Activated CD4-positive, alpha-beta T cell treated with anti-CD3 and anti-CD28 coated beads, Interleukin-2, amount 50 U/mL, for 48 hours (primary cell): ENCODE data around the gene DNM1.
"Not testable (repeated sequence)": the region's sequence is repeated elsewhere in the genome, so short reads cannot be mapped to it uniquely, and the experiment has no call there.

Source experiments
- DNase-seq, 2 experiments: peaks; one replicate each; pipeline ENCODE4 v3.0.0-alpha.2; 2020

The DNM1 gene

DNA sequence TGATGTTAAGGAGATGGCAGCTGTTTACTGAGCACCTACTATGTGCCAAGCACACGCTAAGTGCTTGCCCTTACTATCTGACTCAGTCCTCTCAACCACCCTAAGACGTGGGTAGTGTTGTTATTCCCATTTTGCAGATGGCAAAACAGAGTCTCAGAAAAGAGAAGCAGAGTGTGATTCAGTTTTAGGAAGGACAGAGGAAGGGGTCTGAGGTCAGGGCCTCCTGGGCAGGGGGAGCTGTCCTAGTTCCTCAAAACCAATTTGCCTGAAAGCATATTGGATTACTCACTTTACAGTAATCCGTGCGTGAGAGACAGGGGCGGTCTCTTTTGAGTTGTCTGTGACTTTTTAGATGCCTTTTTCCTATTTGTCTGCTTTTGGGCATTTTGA is 23.2 kb downstream of the DNM1 start:
- DNase-seq, result no peak

DNA sequence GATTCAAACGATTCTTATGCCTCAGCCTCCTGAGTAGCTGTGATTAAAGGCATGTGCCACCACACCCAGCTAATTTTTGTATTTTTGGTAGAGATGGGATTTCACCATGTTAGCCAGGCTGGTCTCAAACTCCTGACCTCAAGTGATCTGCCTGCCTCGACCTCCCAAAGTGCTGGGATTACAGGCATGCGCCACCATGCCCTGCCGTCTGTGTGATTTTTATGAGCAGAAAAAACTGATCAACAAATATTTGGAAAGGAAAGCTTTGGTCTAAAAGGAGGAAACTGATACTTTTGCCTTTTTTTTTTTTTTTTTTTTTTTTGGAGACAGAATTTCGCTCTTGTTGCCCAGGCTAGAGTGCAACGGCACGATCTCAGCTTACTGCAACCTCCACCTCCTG is 27.7 kb downstream of the DNM1 start:
- not testable (repeated sequence) for DNase-seq

DNA sequence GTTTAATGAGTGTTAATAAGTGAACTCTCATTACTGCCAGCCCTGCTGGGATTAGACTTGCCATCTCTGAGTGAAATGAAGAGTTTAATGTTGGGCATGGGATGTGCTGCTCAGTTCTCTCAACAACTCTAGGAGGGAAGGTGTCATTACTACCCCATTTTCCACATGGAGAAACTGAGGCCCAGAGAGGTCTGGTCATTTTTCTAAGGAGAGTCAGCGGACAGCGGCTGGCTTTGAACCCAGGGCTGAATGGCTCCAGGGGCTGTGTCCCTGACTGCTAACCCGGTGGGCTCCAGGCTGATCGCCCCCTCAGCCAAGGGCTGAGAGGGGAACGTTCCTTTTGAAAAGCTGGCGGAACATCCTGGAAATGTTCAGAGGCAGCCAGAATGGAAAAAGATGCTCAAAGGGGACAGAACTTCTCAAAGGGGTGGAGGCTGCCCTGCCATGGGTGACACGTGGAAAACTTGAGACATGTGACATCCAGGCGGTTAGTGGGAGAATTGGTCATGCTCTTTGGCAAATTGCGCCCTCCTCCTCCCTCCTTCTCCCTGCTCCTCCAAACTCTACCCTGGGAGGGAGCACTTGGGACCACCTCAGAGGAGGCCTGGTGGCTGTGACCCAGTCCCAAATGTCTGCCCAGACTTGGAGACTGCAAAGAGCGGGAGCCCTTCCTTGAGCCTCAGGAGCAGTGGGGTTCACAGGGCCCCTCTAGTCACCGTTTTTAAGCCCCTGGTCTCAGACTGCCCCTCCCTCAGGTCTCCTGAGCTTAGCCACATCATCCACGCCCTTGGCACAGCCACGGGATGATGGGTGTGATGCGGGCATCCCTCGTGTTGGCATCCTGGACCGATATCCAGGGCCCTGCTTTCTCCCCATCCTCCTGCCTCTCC is 28.7 kb downstream of the DNM1 start:
- peak; percentile 11 to 24 for DNase-seq

DNA sequence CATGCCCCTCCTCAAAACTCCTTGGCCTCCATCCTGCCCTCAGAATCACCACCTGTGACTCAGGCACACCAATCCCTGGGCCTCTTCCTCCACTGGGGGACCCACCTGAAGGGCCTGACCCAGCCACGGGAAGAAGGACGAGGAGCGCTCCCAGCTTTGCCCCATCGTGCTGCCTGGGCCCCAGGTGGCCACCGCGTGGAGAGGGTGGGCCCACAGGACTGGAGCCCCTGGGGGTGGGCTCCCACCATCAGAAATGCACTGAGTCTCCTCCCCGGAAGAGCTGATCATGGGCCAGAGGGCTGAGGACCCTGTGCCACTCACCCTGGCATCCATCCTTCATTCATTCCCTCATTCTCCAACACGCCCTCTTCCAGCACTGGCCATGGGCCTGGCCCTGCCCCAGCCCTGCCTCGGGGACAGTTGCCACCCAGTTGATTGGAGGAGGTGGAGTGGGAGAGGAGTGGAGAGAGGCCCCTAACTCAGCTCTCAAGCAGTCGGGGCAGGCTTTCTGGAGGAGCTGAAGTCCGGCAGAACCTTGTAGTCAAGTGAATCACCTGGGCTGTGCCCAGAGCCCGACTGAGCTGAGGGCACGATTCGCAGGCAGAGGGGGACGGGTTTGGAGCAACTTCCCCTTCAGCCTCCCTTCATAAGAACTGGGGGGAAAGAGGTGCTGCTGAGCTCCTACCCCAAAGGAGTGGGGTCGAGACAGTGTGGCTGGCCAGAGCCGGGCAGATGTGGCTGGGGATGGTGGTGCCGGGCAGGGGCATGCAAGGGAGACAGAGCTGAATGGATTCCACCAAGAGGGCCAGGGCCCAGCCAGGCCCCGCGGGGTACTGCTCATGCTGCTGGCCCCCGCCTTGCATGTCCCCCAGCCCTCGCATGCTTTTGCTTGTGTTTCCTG is 29.6 kb downstream of the DNM1 start:
- no peak for DNase-seq

DNA sequence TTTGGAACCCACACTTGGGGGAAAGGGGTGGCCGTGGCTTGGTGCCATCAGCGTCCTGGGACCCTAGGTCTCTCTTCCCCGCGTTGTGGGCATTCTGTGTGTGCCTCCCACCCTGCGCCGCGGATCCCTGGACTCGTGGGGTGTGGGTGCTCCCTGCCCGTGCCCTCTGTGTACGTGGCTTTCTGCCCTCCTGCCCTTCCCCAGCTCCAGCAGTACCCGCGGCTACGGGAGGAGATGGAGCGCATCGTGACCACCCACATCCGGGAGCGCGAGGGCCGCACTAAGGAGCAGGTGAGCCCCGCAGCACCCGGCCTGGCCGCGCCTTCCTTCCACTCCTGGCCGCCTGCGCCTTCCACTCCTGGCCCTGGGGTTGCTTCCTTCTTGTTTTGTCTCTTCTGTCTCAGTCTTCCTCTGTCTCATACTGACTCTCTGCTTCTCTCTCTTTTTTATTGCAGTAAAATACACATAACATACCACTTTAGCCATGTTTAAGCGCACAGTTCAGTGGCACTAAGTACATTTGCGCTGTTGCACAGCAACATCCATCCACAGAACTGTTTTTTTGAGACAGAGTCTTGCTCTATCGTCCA is 30.7 kb downstream of the DNM1 start:
- no peak for DNase-seq

DNA sequence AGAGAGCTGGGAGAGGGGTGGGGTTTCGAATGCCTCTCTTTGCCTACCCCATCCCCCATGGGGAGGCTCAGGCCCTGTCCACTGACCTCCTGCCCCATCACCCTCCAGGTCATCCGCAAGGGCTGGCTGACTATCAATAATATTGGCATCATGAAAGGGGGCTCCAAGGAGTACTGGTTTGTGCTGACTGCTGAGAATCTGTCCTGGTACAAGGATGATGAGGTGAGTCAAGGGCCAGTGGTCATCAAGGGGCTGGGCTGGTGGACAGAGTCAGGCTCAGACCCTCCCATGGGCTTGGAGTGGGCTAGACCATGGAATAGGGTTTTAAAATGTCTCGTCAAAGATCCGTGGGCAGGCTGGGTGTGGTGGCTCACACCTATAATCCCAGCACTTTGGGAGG is 38.9 kb downstream of the DNM1 start:
- no peak for DNase-seq

DNA sequence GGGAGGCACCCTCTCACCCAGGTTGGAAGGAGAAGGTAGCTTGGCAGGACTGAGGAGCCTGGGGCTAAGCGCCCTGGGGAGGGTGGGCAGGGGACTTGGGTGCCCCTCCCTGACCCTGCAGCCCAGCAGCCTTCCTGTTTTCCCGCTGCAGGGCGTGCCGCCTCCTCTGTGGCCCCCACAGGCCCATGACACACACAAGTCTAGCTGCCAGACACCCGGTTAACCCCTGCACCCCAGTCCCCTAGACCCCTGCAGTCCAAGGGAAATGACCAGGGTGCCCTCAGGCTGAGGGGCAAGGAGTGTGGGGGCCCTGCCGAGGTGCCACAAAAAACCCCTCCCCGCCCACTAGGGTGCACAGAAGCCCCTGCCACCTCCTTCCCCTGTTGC is 39.6 kb downstream of the DNM1 start:
- no peak for DNase-seq

DNA sequence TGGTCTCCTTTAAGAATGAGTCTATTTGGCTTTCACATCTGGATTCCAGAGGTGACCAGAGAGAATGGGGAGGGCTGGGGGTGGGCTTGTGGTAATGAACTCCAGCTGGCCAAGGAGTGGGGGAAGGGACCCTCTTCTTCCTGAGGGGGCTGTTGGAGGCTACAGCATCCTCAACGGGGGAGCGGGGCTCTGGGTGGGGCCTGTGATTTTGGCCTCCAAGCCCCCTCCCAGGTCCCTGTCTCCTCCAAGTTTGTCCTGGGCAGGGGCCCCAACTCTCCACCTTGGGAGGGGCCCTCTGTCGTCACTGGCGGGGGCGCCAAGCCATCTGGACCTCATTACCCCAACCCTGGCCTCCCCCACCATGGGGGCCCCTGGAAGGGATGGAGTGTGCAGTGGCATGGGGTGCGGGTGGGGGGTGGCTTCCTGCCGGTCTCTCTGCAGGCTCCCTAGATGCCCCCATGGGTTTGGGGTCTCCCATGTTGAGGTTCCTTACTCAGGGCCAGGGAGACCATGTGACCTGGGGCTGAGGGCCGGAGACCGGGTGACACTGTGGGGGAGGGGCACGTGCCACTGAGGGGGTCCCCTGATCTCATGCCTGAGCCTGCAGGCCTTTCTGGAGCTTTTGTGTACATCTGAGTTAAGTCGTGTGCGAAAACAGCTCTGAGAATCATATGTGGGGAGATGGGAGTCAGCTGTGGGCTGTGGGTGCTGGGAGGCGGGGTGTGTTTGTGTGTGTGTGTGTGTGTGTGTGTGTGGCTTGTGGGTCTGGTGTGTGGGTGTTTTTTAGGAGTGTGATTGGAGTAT is 40.2 kb downstream of the DNM1 start:
- DNase-seq, result no peak

DNA sequence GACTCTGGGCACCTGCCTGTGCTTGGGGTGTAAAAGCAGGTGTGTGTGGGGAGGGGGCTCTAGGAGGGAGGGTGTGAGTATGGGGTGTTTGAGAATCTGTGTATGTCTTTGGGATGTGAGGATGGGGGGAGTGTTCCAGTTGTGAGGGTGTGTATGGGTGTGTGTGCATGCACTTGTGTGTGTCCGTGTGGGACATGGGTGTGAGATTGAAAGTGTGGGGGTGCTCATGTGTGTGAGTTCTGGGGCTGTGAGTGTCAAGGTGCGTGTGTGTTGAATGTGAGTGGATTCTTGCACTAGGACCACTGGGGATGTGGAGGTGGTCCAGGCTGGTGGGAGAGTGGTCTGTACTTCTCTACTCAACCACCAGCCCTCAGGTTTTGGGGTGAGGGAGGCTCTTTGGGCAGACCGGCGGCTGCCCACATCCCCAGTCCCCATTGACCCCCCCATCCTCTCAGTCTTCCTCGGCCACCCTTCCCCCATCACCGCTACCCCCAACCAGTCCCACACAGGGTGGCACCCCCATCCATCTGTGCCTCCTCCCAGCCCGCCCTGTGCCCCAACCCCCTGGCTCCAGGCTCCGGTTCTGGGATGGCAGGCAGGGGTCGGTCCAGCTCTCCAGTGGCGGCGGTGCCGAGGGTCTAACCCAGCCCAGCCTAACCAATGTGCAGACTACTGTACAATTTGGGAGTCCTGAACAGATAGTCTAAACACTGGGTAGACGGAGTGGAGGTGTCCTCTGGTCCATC is 41.1 kb downstream of the DNM1 start:
- no peak for DNase-seq

DNA sequence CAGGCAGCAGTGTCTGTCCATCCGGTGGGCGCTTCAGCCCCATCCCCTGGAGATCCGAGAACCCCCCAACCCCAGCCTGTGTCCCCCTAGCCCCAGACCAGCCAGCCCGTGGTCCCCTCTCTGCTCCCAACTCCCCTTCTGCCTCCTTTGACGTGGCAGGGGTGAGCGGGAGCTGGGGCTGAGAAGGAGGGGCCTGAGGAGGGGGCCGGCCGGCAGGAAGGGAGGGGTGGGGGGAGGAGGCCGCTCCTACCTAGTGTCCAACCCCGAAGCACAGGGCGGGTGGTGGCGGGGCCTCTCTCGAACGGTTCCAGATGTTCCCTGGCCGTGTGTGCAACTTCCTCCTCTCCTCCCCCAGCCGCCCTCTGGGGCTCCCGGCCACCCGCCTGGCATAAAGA is 41.7 kb downstream of the DNM1 start:
- DNase-seq, result no peak

DNA sequence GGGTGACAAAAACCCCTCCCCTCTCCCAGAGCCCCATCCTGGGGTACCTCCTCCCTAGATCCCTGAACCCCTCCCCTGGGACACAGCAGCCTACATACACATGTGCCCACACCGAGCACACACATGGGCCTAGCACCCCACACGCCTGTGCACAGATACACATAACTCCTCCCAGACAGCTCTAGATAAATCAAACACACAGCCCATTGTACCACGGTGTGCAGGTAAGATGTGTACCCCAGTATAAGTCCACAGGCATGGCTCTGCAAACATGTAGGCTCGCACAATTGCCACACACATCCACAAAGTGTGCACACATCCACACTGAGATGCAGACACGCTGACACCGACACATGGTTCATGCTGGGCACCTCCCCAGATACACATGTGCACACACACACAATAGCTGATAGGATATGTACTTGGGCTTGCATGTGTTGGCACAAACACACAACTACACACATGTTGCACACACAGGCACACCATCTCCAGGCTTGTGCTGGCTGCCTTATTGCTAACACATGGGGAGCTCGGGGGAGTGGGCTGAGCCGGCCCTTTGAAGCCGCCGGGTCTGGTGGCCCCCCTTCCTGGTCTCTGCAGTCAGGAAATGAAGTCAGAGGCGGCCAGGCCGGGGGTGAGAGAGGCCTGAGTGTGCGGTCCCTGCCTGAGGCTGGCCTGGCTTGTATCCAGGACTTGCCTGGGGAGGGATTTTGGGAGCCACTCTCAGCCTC is 42.4 kb downstream of the DNM1 start:
- DNase-seq, result no peak

DNA sequence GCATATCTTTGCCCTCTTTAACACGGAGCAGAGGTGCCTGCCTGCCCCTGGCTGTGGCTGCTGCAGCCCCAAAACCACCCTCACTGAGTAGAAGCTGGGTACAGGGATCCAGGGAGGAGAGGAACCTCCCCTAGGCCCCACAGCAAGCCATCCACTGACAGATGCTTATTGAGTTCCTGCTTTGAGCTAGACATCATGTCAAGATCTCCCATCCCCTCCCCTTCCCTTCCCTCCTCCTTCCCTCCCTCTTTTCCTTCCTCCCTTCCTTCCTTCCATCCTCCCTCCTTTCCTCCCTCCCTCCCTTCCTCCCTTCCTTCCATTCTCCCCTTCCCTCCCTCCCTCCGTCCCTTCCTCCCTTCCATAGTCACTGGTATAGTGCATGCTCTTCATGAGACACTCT is 43.3 kb downstream of the DNM1 start:
- DNase-seq, result no peak

DNA sequence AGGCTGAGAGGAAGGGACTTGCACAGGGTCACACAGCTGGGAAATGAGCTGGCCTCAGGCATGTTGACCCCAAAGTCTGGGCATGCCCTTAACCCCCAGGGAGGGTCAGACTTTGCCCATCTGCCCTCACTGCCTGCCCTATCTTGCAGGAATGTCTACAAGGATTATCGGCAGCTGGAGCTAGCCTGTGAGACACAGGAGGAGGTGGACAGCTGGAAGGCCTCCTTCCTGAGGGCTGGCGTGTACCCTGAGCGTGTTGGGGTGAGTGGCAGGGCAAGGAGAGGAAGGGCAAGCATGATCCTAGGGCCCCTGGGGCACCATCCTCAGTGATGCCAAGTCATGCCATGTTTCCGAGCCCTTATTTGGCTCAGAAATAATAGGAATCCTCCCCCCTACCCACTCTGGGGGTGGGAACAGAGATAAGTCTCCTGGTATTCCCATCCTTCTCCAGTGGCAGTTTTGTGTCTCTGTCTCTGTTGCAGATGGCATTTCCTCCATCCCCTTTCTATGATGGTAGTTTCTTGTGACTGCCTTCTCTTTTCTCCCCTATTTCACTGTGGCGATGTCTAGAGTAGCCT is 44.1 kb downstream of the DNM1 start:
- DNase-seq, result no peak

DNA sequence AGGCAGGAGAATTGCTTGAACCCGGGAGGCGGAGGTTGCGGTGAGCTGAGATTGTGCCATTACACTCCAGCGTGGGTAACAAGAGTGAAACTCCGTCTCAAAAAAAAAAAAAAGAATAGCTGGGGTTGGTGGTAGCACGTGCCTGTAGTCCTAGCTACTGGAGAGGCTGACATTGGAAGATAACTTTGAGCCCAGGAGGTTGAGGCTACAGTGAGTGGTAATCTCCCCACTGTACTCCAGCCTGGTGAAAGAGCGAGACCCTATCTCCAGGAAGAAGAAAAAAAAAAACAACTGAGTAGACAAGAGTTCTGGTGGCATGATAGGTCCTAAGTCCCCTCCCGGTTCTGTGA is 46.4 kb downstream of the DNM1 start:
- DNase-seq, result no peak

DNA sequence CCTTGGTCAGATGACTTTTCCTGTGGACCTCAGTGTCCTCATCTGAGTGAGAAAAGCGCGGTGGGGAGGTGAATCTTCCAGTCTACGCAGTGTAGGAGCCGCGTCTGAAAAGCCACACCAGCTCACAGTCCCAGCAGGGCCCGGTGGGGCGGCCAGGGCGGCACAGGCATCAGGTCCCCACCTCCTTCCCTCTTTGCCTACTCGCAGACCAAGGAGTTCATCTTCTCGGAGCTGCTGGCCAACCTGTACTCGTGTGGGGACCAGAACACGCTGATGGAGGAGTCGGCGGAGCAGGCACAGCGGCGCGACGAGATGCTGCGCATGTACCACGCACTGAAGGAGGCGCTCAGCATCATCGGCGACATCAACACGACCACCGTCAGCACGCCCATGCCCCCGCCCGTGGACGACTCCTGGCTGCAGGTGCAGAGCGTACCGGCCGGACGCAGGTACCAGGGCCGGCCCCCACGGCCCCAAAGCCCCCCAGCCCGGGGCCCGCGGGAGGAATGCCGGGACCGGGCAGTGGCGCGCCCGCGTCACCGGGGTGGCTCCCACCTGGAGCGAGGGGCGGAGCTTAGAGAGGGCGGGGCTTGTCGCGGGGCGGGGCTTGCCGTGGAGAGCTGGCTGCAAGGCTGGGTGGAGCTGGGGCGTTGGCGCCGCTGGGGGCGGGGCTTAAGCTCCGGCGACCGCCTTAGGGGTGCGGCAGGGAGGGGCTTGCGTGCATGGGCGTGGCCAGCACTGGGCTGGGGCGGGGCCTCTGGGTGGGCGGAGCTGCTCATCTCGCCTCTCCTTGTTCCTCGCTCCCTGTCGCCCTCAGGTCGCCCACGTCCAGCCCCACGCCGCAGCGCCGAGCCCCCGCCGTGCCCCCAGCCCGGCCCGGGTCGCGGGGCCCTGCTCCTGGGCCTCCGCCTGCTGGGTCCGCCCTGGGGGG is 47.0 kb downstream of the DNM1 start:
- peak; percentile 99 to 100 for DNase-seq

DNA sequence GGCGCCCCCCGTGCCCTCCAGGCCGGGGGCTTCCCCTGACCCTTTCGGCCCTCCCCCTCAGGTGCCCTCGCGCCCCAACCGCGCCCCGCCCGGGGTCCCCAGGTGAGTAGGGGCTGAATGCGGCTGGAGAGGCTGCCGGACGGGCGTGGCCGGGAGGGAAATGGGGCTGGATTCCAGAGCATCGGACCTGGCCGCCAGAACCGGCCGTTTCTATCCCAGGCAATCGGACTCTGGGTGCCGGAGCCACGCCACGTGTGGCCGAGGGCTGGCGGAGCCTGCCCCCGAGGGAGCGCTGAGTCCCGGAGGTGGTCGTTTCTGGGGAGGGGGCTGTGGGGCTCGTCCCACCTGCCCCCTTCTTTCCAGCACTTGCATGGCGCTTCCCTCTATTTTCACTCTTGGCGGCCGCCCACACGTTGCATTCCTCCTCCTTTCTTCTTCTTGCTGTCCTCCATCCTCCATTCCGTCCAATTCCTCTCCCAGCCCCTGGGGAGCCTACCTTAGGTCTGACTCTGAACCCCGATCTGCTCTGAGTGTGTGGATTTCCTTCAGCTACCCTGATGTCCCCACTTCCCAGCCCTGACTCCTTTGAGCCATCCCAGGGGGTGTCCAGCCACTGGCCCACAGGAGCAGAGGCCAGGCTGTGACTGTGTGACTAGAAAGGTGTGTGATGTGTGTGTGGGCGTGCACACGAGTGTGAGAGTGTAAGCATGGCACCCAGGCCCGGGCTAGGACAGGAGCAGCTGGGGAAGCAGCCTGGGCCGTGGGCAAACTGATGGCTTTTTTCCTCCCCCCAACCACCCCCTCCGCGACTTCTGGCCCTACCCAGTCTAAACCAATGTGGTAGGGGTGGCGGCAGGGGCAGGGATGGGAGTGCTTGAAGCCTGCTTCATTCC is 47.9 kb downstream of the DNM1 start:
- peak in 1 of 2 experiments; percentile 12 for DNase-seq

DNA sequence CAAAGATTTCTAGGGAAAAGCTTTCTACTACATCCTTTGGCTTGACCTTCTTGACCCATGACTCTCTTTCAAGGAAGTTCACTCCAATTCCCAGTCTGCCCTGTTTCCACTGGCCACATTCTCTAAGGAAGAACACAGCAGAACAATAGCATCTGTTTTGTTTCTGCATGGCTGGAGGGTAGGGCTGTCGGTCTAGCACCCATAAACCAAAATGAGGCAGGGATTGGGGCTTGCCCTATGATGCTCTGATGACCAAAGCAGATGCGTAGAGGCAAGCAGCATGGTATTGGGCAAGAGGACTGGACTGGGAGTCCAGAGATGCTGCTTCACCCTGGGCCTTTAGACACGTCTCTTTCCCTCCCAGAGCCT is 48.5 kb downstream of the DNM1 start:
- no peak for DNase-seq

DNA sequence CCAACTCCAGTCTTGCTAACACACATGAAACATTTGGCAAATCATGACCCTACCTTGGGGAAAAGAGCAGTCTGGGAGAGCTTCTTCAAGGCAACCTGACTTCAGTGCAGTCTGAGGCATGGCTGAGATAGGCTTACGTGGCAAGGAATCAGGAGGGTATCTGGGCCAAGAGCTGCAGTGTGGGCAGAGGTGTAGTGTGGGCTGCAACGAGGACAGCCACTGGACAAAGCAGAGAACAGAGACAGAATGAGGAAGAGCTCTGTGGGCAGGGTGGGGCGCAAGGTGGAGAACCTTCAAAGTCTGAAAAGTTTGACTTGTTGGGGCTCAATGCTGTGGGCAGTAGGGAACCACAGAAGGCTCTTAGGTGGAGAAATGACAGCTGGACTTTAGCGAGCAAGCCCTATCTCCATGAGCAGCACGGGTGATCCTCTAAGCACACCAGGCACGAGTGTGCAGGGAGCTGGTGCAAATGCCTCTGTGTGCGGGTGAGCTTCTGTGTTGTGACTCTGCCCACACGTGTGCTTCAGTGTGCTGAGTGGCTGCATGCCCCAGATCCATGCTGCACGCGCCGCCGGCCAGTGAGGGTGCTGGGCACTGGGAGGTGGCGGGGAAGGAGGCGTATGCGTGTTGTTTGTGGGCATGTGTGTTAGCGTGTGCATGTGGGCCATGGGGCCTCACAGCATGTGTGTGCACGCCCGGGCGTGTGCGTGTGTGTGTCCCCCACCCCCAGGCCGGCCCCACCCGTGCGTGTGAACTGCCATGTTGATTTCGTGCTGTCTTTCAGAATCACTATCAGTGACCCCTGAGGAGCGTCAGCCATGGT is 49.3 kb downstream of the DNM1 start:
- no peak for DNase-seq
